GM12874 (cell line): ENCODE results near the gene CYREN.

ENCODE experiments used
- CTCF ChIP-seq: IDR thresholded peaks from 2 replicates; pipeline ENCODE4 v1.5.1; 2011; ENCODE audit warnings: low read depth, mild to moderate bottlenecking, control low read depth, low read length, moderate library complexity; ENCODE audit not compliant: insufficient read depth

CYREN gene

DNA sequence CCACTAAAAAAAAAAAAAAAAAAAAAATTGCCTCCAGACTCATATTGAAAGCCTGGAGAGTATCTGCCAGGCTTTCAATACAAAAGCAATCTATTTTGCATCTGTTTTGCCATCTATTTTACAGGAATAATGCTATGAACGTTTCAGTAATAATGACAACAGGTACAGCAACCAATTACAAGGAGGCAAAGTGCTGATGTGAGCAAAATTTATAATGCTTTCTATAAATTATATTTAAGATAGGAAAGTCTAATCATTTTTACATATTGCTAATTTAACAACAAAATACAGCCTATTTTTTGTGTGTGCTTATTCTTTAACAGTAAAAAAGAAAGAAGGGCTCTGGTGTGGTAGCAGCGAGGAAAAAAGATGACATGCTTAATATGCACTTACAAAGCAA, 30.8 kb upstream of the CYREN start:
- TF ChIP-seq CTCF, result no peak

DNA sequence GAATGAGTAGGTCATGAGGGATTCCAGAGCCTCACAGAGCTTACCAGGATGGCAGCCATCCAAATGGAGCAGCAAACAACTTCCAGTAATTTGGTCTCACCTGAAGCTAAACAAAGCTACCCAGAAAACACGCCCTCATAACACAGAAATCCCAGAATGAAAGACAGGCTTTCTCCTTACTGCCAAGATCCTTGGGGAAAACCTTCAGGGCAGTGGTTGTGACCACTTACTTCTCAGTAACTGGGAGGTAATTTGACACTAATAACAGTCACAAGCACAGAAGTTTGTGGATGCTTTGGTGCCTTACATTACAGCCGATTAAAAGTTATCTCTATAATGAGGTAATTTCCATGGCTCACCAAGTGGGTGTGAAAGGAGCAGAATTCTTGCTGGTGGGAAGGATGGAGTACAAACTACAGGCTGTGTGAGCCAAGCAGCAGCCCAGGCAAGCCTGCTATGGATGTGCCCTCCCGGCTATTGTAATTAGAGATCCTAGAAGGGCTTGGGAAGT, 30.4 kb upstream of the CYREN start:
- no peak for TF ChIP-seq CTCF

GRCh38 chr7:135199439-135199838, 28.9 kb upstream of the CYREN start:
- TF ChIP-seq CTCF, result no peak

GRCh38 chr7:135197906-135198655, 27.6 kb upstream of the CYREN start:
- no peak for TF ChIP-seq CTCF

DNA sequence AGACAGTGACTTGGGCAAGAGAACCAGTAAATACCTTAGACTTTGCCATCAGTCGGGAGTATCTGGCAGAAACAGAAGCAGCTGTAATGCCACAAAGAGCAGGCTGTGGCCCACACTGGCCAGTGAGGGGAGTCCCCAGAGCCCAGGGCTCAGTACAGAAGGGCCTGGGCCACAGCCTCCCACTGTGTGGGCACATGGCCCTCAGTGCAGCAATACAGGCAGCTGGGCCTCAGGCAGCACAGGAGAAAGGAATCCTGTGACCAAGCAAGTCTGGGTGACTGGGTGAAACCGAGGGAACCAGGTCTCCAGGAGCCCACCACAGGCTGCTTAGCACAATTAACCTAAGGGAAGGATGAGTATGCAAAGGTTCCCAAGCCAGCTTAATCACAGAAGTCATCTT, 26.8 kb upstream of the CYREN start:
- TF ChIP-seq CTCF, result no peak

DNA sequence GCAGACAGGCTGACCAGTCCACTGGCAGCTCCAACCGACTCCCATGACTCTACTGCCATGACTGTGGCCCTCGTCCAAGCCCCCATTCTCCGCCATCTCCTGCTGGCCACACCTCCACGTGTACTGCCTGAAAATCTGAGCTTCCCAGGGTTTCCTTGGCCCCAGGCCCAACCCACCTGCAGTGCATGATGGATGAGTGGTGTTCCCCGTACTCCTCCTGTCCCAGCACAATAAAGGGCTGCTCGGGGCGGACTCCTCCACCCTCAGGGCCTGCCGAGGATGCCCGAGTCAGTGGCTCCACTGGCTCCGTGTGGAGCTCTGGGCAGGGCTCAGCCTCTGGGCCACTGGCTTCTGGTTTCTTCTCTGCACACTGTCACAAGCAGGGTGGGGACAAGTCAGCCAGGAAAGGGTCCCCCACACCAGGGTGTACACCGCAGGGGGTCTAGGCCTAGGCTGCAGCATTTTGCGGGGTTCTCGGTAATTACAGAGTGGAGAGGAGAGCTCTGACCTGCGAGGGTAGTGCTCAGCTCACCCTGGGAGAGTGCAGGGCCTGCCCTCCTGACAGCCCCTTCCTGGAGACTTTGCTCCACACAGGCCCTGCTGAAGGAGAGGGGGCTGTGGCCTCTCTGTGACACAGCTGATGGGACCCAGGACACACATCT, 25.6 kb upstream of the CYREN start:
- no peak for TF ChIP-seq CTCF

DNA sequence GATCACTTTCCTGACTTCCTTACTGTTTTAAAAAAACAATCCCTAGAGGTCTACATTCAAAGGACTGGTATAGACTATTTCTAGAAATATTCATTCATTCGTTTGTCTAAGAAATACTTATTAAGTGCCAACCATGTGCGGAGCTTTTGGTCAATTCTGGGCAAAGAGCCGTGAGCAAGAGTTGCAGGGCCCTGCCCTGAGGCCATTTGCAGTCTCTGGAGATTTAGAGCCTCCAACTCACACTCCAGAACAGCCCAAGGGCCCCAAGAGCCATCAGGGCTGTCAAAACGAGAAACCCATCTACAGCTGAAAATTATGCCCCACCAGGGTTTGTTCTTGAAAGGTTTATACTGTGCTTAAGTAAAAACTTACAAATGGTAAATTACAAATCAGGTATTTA, 24.6 kb upstream of the CYREN start:
- no peak for TF ChIP-seq CTCF
